ENCODE results near the gene UNC79.

The UNC79 gene

GRCh38 chr14:93708800-93709199 is 278.1 kb downstream of the UNC79 start:
- DNase-seq (ENCODE audit: low spot score): no peak

- DNase-seq (ENCODE audit: low spot score): no peak
Observed at GRCh38 chr14:93709249-93709648, 278.5 kb downstream of the UNC79 start.

DNA sequence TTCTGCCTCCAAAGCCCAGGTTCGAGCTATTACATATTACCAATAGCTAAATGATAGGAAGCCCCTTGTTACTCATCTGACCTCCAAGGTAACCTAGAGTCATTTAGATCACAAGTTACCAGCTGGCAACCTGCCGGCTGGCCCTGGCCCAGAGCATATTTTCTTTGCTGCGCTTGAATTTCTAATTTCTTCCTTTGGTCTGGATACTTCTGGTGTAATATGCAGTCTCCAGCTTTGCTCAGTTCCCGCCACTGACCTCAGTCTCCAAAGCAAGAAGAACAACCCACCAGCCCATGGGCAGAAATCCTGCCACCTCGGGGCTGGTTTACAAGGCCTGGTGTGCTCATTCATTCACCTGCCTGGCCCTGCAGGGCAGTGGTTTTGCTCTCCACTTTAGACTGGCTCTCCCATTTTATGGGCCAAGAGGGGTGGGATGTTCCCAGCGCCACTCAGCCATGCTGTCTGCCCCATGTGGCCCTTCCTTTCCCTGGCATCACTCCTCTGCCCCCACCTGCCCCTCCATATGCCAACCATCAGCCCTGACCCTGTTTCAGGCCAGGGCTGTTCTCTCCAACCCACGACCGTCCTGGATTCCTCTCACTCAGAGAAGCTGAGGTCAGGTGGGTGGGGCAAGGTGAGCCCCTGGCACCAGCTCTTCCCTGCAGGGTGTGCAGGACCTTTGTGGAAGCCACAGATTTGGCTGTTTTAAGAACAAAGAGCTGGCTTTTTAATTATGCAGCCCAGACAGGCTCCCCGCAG is 281.5 kb downstream of the UNC79 start:
- no peak for DNase-seq (ENCODE audit: low spot score)

- no peak for DNase-seq (ENCODE audit: low spot score)
Observed at GRCh38 chr14:93712838-93713724, 282.3 kb downstream of the UNC79 start.

GRCh38 chr14:93713726-93714405 is 283.1 kb downstream of the UNC79 start:
- no peak for DNase-seq (ENCODE audit: low spot score)

- no peak for DNase-seq (ENCODE audit: low spot score)
Observed at GRCh38 chr14:93714605-93715004, 283.9 kb downstream of the UNC79 start.

GRCh38 chr14:93715279-93715927 is 284.7 kb downstream of the UNC79 start:
- DNase-seq (ENCODE audit: low spot score): no peak

DNA sequence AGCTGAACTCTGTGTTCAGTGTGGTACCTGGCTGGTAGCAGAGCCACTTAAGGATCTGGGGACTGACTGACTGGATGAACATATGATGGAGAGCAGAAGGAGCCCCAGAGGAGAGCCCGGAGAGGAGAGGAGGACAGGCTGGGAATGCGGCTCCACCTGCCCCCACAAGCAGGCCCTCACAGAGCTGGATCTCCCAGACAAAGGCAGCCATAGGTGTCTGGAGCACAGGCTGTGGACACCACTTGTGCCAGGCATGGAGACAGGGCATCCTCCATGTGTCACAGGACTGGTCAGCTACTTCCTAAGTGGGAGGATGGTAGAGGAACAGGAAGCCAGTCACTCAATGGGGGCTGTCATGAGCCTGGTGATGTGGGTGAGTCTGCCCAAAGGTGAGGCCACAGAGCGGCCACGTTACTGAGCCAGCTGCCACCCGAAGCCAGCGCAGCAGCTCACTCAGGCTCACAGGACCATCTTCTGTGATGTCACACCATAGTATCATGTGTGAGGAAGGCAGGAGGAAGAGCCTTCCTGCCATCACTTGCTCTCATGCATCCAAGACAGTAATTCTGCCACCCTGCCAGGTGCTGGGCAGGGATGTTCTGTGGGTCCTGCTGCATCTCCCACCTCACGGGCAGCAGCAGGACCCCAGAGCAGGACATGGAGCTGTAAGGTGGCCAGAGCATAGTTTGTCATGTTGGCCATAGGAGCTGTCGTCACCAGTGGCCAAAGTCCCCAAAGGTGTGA is 285.4 kb downstream of the UNC79 start:
- peak; percentile 3 for DNase-seq (ENCODE audit: low spot score)

DNA sequence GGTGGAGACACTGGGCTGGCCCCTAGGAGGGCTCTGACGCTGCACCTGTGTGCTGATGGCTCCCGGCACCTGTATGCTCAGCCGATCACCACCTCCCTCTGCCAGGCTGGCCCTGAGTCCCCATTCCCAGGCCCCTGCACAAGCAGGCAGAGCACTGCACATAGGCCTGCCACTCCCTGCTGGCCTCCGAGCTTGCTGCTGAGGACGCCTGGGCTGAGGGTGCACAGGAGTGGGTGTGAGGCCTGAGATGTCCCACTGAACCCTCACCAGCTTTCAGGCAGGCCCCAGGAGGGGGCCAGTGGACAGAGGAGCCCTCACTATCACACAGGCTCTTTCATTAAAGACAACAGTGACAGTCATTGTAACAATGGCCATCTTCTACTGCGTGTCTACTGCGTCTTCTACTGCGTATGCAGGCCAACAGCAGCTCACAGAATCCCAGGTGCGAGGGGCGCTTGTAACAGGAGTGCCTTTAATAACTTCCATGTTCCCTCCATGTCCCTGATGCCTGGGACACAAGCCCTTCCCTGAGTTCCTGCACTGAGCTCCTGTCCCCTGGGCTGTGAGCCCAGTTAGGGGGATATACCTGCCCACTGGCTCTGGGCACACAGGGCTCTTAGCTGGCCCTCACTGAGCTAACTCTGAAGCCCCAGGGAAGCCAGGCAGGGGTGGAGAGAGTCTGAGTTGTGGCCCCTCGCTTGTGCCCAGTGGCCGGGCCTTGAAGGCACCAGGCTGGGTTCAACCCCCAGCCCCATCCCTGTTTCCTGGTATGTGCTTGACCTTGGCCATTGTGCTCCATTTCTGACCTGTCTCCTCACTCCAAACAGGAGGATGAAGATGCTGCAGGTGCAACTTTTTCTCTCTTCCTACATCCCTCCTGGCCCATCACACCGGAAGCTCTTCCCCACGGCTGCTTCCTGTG is 286.3 kb downstream of the UNC79 start:
- no peak for DNase-seq (ENCODE audit: low spot score)

- DNase-seq (ENCODE audit: low spot score): no peak
Observed at GRCh38 chr14:93717668-93718320, 287.1 kb downstream of the UNC79 start.

- no peak for DNase-seq (ENCODE audit: low spot score)
Observed at GRCh38 chr14:93719256-93719655, 288.5 kb downstream of the UNC79 start.

DNA sequence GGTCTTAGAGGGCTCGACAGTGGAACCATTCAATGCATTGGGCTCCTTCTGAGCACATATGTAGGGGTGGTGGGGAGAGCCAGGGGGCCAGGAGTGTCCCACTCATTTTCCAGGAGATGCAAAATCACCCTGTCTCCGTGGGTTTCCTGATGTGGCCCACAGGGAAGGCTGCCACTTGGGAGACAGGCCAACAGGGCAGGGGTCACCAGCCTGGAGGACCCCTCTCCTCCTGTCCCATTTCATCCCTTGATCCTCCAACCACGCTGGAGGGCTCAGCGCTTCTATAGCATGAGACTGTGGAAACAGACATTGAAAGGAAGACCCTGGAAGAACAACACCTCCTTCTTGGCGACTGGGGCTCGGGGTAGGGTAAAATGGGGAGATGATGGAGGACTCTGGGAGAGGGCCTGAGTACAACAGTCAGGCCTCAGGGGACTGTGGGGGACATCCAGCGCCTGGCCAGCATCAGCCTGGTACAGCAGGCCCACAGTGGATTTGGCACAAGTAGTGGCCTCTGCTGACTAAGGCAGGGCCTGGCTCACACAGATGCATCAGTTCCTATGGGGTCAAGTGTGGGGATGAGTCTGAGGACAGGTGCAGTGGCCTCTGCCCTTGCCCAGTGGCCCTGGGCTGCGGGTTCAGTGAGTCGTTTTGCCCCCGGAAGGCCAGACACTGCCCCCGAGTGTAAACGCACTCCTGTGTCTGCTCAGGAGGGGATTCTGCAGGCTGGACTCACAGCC is 289.5 kb downstream of the UNC79 start:
- no peak for DNase-seq (ENCODE audit: low spot score)

GRCh38 chr14:93720981-93721483 is 290.3 kb downstream of the UNC79 start:
- DNase-seq (ENCODE audit: low spot score): no peak

GRCh38 chr14:93723001-93723400 is 292.3 kb downstream of the UNC79 start:
- DNase-seq (ENCODE audit: low spot score): no peak

DNA sequence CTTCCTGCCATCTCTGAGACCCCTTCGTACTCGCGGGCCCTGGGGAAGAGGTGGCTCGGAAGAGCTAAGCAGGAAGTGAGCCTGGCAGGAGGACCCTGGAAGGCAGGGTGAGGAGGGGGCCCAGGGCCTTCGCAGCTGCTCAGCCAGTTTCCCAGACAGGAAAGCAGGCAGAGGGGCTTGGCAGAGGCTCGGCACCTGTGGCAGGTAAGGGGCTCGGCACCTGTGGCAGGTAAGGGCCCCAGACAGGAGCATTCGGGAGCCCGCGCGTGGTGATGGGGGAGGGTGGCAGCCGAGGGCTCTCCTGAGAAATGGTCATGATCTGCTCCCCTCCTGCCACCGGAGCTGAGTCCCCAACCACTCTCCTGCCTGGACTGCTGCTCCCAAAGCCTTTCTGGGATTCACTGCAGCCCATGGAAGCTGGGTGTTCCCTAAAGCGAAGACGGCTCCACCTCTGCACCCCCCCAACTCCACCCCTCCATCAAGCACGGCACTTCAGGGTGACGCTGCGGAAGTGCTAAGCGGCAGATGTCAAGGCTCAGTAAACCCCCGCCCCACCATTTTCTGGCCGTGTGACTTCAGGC is 294.4 kb downstream of the UNC79 start:
- DNase-seq (ENCODE audit: low spot score): no peak

- DNase-seq (ENCODE audit: low spot score): no peak
Observed at GRCh38 chr14:93725993-93726392, 295.3 kb downstream of the UNC79 start.

DNA sequence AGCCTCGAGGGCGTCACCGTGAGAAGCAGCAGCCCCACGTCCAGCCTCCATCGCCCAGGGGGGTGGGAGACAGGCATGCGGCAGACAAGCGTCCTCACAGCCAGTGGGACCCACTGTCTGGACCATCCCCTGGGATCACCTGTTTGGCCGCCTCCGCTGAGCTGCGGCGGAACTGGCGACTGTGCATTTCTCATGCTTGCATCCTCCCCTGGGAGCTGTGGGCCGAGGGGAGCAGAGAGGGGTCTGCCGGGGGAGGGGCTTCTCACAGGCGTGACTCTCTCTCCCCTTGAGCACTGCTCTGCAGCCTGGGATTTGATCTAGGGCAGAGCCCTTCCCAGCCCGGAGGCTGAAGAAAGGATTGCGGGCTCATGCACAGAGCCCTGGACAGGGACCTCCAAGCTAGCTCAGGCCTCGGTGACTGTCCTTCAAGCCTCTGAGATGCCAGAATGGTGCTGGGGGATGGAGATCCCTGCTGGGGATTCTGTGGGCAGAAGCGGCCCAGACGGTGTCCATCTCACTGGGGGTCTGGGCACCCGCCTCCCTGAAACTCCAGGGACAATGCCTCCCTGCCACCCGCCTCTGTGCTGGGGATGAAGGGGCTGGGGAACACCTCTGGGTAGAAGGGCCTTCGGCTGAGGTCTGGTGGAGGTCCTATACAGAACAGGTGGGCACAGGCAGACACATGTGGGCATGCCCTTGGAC is 296.5 kb downstream of the UNC79 start:
- no peak for DNase-seq (ENCODE audit: low spot score)
